ENCODE results near the gene WSCD2. TPM values are rescaled to one million over a fixed set of nuclear protein-coding genes. Genes with fewer than 3 reads are reported as not detected.

Gene WSCD2
- total RNA-seq, 2 donors from 2014 or later = 0.26 to 1.3 TPM

DNA sequence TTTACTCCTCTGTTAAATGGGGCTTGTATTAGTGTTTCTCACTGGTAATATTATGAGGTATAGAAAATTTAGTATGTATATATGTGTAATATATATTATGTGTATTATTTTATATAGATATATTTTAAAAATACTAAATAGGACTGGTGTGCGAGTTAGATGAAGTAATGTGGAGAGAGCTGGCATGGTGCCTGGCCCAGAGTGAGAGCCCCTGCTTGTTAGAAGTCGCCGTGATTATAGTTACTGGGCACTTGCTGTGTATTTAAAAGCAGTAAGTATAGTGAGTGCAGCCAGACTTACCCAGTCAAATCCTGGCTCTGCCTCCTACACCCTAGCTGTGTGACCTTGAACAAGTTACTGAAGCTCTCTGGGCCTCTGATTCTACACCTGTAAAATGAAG lies 48.0 kb downstream of the WSCD2 start:
- no peak for DNase-seq
- Histone ChIP-seq H3K9me3 (no peaks in the 10 kb centered on the region), H3K4me1 (no peaks in the 10 kb centered on the region), H3K27ac (no peak overlapping the region), H3K27me3 (peaks cover 0 to 3% of the 10 kb centered on the region in 2 donors), H3K4me3 (no peak overlapping the region), H3K36me3 (replicated peaks in 1 of 2; ENCODE audit: insufficient read depth in 1 of 2, low read depth in 2 of 2) (no peaks in the 10 kb centered on the region)
- no peak for ATAC-seq
- WGBS, 2 donors = 83 to 88% methylated on average over 3 of the region's 3 CpGs
- TF ChIP-seq, protein P1, sequence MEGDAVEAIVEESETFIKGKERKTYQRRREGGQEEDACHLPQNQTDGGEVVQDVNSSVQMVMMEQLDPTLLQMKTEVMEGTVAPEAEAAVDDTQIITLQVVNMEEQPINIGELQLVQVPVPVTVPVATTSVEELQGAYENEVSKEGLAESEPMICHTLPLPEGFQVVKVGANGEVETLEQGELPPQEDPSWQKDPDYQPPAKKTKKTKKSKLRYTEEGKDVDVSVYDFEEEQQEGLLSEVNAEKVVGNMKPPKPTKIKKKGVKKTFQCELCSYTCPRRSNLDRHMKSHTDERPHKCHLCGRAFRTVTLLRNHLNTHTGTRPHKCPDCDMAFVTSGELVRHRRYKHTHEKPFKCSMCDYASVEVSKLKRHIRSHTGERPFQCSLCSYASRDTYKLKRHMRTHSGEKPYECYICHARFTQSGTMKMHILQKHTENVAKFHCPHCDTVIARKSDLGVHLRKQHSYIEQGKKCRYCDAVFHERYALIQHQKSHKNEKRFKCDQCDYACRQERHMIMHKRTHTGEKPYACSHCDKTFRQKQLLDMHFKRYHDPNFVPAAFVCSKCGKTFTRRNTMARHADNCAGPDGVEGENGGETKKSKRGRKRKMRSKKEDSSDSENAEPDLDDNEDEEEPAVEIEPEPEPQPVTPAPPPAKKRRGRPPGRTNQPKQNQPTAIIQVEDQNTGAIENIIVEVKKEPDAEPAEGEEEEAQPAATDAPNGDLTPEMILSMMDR (IDR thresholded peaks at IDR 0.05) = no peak
- TF ChIP-seq POLR2A (IDR thresholded peaks at IDR 0.05) = no peak
- intact Hi-C loops (cut with DNase I) = no loop called here

DNA sequence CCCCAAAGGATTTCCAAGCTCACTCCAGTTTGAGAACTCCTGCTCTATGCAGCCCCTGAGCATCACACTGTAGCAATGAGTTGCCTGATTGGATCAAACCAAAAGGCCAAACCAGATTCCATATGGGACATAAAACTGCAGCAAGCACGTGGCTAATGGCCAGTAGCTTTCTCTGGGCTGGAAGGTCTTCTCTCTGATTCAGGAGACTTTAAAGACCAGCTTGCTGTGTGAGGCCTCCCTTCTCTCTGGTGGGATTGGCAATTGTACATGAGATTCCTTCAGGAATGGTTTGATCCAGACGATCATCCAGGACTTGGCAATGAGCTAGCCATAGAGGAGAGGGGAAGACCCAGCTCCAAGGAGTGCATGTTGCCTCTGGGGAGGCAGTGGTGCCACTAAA lies 50.2 kb downstream of the WSCD2 start:
- intact Hi-C loops (cut with DNase I) = no loop called here
- Histone ChIP-seq H3K36me3 (replicated peaks in 1 of 2; ENCODE audit: insufficient read depth in 1 of 2, low read depth in 2 of 2) (no peaks in the 10 kb centered on the region), H3K4me3 (no peak overlapping the region), H3K27ac (no peak overlapping the region), H3K27me3 (no peaks in the 10 kb centered on the region), H3K4me1 (no peaks in the 10 kb centered on the region), H3K9me3 (no peaks in the 10 kb centered on the region)
- ATAC-seq (no peak), DNase-seq (no peak)
- TF ChIP-seq POLR2A (IDR thresholded peaks at IDR 0.05) = no peak
- TF ChIP-seq, protein P1 (IDR thresholded peaks at IDR 0.05) = no peak
- WGBS, 2 donors = 29 to 34% methylated on average over 2 of the region's 2 CpGs

DNA sequence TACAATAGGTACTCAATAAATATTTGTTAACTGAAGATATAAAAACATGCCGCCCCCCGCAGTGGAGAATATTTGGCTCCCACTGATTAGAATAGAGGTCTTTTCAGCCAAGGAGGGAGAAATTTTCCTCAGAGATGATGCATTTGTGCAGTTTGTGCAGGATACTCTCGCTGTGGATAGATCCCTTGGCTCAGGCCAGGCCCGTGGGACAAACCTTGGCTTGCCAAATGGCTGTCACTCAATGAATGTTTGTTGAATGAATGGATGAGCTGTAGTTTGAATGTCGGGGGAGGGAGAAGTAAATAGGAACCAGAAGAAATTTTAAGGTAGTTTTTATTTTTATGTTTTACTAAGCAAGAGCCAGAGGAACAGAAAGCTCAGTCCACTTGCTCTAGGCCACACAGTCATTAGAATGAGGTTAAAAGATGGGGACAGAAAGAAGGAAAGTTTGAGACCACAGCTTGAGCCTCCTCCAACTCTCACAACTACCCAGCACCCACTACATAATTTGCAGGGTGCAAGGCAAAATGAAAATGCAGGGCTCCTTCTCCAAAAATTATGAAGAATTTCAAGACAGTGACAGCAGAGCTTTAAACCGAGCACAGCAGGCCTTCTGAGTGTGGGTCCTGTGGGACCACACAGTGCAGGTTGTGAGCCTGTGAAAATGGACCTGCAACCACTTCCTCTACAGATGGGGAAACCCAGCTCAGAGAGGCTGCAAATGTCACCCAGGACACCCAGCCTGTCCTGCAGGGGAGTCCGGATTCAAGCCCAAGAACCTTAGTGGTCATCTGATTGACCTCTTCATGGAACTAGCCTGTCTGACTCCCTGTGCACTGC lies 51.4 kb downstream of the WSCD2 start:
- no peak for DNase-seq
- no peaks in the 10 kb centered on the region for H3K36me3 ChIP-seq (replicated peaks in 1 of 2; ENCODE audit: insufficient read depth in 1 of 2, low read depth in 2 of 2)
- no peaks in the 10 kb centered on the region for H3K4me1 ChIP-seq
- no peak overlapping the region for H3K4me3 ChIP-seq
- no peaks in the 10 kb centered on the region for H3K27me3 ChIP-seq
- H3K9me3 ChIP-seq = no peaks in the 10 kb centered on the region
- H3K27ac ChIP-seq = no peak overlapping the region
- WGBS, 2 donors = 62 to 64% methylated on average over 7 of the region's 7 CpGs
- TF ChIP-seq, protein P1 (IDR thresholded peaks at IDR 0.05) = no peak
- TF ChIP-seq POLR2A (IDR thresholded peaks at IDR 0.05) = no peak
- intact Hi-C loops (cut with DNase I) = no loop called here
- ATAC-seq = no peak

- Histone ChIP-seq H3K36me3 (replicated peaks in 1 of 2; ENCODE audit: insufficient read depth in 1 of 2, low read depth in 2 of 2) (no peaks in the 10 kb centered on the region), H3K27me3 (no peaks in the 10 kb centered on the region), H3K27ac (no peak overlapping the region), H3K4me3 (no peak overlapping the region), H3K9me3 (no peaks in the 10 kb centered on the region), H3K4me1 (no peaks in the 10 kb centered on the region)
- intact Hi-C loops (cut with DNase I) = no loop called here
- DNase-seq (no peak), ATAC-seq (no peak)
- no peak for TF ChIP-seq POLR2A (IDR thresholded peaks at IDR 0.05)
- TF ChIP-seq, protein P1 (IDR thresholded peaks at IDR 0.05) = no peak
- 49 to 71% methylated on average over 8 of the region's 8 CpGs for WGBS, 2 donors
These were observed 52.0 kb downstream of the WSCD2 start for GRCh38 chr12:108181095-108181454.

- no peaks in the 10 kb centered on the region for H3K36me3 ChIP-seq (replicated peaks in 1 of 2; ENCODE audit: insufficient read depth in 1 of 2, low read depth in 2 of 2)
- no peaks in the 10 kb centered on the region for H3K4me1 ChIP-seq
- no peaks in the 10 kb centered on the region for H3K27me3 ChIP-seq
- WGBS, 2 donors = 57 to 66% methylated on average over 4 of the region's 4 CpGs
- intact Hi-C loops (cut with DNase I) = no loop called here
- no peak overlapping the region for H3K4me3 ChIP-seq
- no peaks in the 10 kb centered on the region for H3K9me3 ChIP-seq
- H3K27ac ChIP-seq = no peak overlapping the region
- ATAC-seq = no peak
- no peak for DNase-seq
- TF ChIP-seq, protein P1 (IDR thresholded peaks at IDR 0.05) = no peak
- TF ChIP-seq POLR2A (IDR thresholded peaks at IDR 0.05) = no peak
These were observed 53.0 kb downstream of the WSCD2 start for GRCh38 chr12:108182096-108182495.

All from body of pancreas (tissue), 4 donors.